GM12878 (cell line): ENCODE data around the gene IGSF8. TPM values are rescaled to one million over a fixed set of nuclear protein-coding genes. Genes with fewer than 3 reads are reported as not detected.

Experiments
- ATAC-seq: fragments of 200-7000 bp; cut with Tn5 transposase; 3 replicates; pipeline ENCODE4 v1.9.1; 2020; ENCODE audit warnings: mild to moderate bottlenecking, moderate library complexity
- BruUV-seq: library from RNA; stranded (reverse); fragments of 400-500 nt; replicated peaks from 2 replicates; lab custom pipeline; 2021; lab: Mats Ljungman, UMichigan
- CTCF ChIA-PET: fragments of 300-600 bp; sonication (Branson Sonifier 250); formaldehyde crosslinking; extraction: SDS; loops from one replicate; lab custom pipeline; 2021; ENCODE audit warnings: inconsistent platforms; lab: Yijun Ruan, JAX
- POLR2A ChIA-PET: fragments of 350-600 bp; formaldehyde crosslinking; extraction: SDS; loops from one replicate; lab custom pipeline; 2021; ENCODE audit warnings: inconsistent platforms; lab: Charles Lee
- RAD21 ChIA-PET: fragments of 300-600 bp; sonication (Branson Sonifier 250); formaldehyde crosslinking; loops from one replicate; lab custom pipeline; 2023; ENCODE audit warnings: antibody characterized with exemption; ENCODE audit not compliant: unreplicated experiment; lab: Charles Lee
- SMC1A ChIA-PET: fragments of 300-600 bp; sonication (Branson Sonifier 250); formaldehyde crosslinking; loops from one replicate; lab custom pipeline; 2023; ENCODE audit not compliant: unreplicated experiment, uncharacterized antibody; lab: Charles Lee
- DNase-seq: peaks from one replicate; pipeline ENCODE4 v3.0.0-alpha.2; 2011; ENCODE audit warnings: low read depth, low spot score
- FAIRE-seq: peaks from 3 replicates; lab custom pipeline; 2011; peaks lifted over from hg19 to GRCh38; lab: Jason Lieb, UNC
- H2AFZ ChIP-seq: 2 replicates; pipeline ENCODE4 v1.6.0; 2011; ENCODE audit warnings: low read depth, low read length, control low read depth; ENCODE audit not compliant: control insufficient read depth
- H3K27ac ChIP-seq: 2 replicates; pipeline ENCODE4 v1.5.1; 2011; ENCODE audit warnings: control low read depth; ENCODE audit not compliant: control insufficient read depth, insufficient read depth
- H3K27me3 ChIP-seq, 2 experiments: replicated peaks in 1 of 2; 2 replicates each; pipeline versions ENCODE4 v1.6.0 to v1.6.1; 2011; ENCODE audit warnings: low read length in 1 of 2; ENCODE audit not compliant: control insufficient read depth in 2 of 2, insufficient read depth in 2 of 2
- H3K36me3 ChIP-seq, 2 experiments: 2 replicates each; pipeline ENCODE4 v1.5.1; 2011; ENCODE audit warnings: low read length in 1 of 2; ENCODE audit not compliant: control insufficient read depth in 2 of 2, insufficient read depth in 2 of 2
- H3K4me1 ChIP-seq: 2 replicates; pipeline ENCODE4 v1.6.1; 2011; ENCODE audit warnings: mild to moderate bottlenecking, low read length, moderate library complexity, mixed read lengths; ENCODE audit not compliant: control insufficient read depth, insufficient read depth
- H3K4me2 ChIP-seq: 2 replicates; pipeline ENCODE4 v1.6.0; 2011; ENCODE audit warnings: control low read depth; ENCODE audit not compliant: control insufficient read depth, insufficient read depth
- H3K4me3 ChIP-seq: fragments of 200-600 bp; sonication (generic); 2 replicates; pipeline ENCODE4 v1.5.1; 2016
- H3K79me2 ChIP-seq: 2 replicates; pipeline ENCODE4 v1.6.0; 2011; ENCODE audit warnings: low read length; ENCODE audit not compliant: control insufficient read depth, insufficient read depth
- H3K9ac ChIP-seq: 2 replicates; pipeline ENCODE4 v1.8.0; 2011; ENCODE audit warnings: low read length, control low read depth, mixed read lengths; ENCODE audit not compliant: control insufficient read depth, insufficient read depth
- H3K9me3 ChIP-seq: replicated peaks from 3 replicates; pipeline ENCODE4 v1.5.1; 2011; ENCODE audit warnings: mild to moderate bottlenecking, low read length; ENCODE audit not compliant: control insufficient read depth, insufficient read depth
- H4K20me1 ChIP-seq: 2 replicates; pipeline ENCODE4 v1.6.0; 2011; ENCODE audit not compliant: control insufficient read depth, insufficient read depth
- ATF2 ChIP-seq: IDR thresholded peaks from 2 replicates; pipeline ENCODE4 v1.6.1; 2012; ENCODE audit warnings: low read length, inconsistent platforms
- ATF7 ChIP-seq: fragments of 450-650 bp; IDR thresholded peaks from 2 replicates; pipeline ENCODE4 v1.6.1; 2016; ENCODE audit warnings: low read depth, mild to moderate bottlenecking
- CHD1 ChIP-seq: IDR thresholded peaks from 2 replicates; pipeline ENCODE4 v1.6.1; 2012; ENCODE audit warnings: low read depth, low read length, improper control_type of control experiment
- KLF5 ChIP-seq: fragments of 450-650 bp; IDR thresholded peaks from 2 replicates; pipeline ENCODE4 v1.6.1; 2014; ENCODE audit warnings: mild to moderate bottlenecking; ENCODE audit not compliant: partially characterized antibody
- NBN ChIP-seq: fragments of 450-650 bp; IDR thresholded peaks from 2 replicates; pipeline ENCODE4 v1.6.1; 2016
- NFYA ChIP-seq: IDR thresholded peaks from 2 replicates; pipeline ENCODE4 v1.6.1; 2011; ENCODE audit warnings: low read depth, mild to moderate bottlenecking, low read length, improper control_type of control experiment, borderline replicate concordance
- POLR2AphosphoS2 ChIP-seq: IDR thresholded peaks from 2 replicates; pipeline ENCODE4 v1.6.1; 2011; ENCODE audit warnings: low read depth, mild to moderate bottlenecking, low read length, improper control_type of control experiment, moderate library complexity
- RAD21 ChIP-seq: IDR thresholded peaks from 2 replicates; pipeline ENCODE4 v1.6.1; 2011; ENCODE audit warnings: mild to moderate bottlenecking, low read depth, low read length, moderate library complexity; ENCODE audit not compliant: insufficient read depth
- RUNX3 ChIP-seq: IDR thresholded peaks from 2 replicates; pipeline ENCODE4 v1.6.1; 2012; ENCODE audit warnings: low read length, inconsistent platforms
- ZNF24 ChIP-seq: fragments of 450-650 bp; IDR thresholded peaks from 2 replicates; pipeline ENCODE4 v1.6.1; 2017; ENCODE audit warnings: antibody characterized with exemption, mild to moderate bottlenecking
- WGBS: methylation state at CpG from one replicate; pipeline ENCODE4 v1.1.6; 2016; ENCODE audit warnings: low lambda C conversion rate; ENCODE audit not compliant: insufficient replicate concordance, insufficient coverage; ENCODE audit errors: missing lambda C conversion rate; 5-methylcytosine and 5-hydroxymethylcytosine counted together
- in situ Hi-C: fragments of 300-500 bp; cut with MboI; formaldehyde crosslinking; loops from 9 replicates; pipeline ENCODE4 v1.14.3; 2018; ENCODE audit warnings: mixed read lengths
- intact Hi-C: fragments of 100-400 bp; cut with micrococcal nuclease; formaldehyde crosslinking; loops from one replicate; pipeline ENCODE4 v1.14.2; 2022; ENCODE audit not compliant: unreplicated experiment
- polyA plus RNA-seq, 11 experiments: library from polyadenylated mRNA; depleted of rRNA in 4 of 11; unstranded in 6 of 11; stranded (reverse) in 5 of 11; fragments of >200 nt; fragmentation: Nextera tagmentation in 4 of 11; fragmentation: Illumina TruSeq in 1 of 11; extraction: Ambion mirVana in 4 of 11; extraction: Trizol in 1 of 11; gene quantifications; 1 replicate in 1 of 11; 2 replicates in 10 of 11; pipeline versions ENCODE4 v1.2.1 to v1.2.3, GENCODE V29; 2011 to 2016; ENCODE audit warnings: inconsistent platforms in 2 of 11, missing spikeins in 2 of 11, low read depth in 1 of 11
- total RNA-seq, 4 experiments: library from RNA; depleted of rRNA in 3 of 4; stranded (reverse); fragments of >200 nt in 3 of 4; fragmentation: Illumina TruSeq in 1 of 4; extraction: Trizol in 1 of 4; gene quantifications; 2 replicates each; pipeline versions ENCODE4 v1.2.1 to v1.2.3, GENCODE V29; 2013 to 2021
- TF ChIP-seq, protein P1 (sequence below), 3 experiments: IDR thresholded peaks in 2 of 3; conservative IDR thresholded peaks in 1 of 3; 2 replicates each; pipeline ENCODE4 v1.5.1; 2011; ENCODE audit warnings: low read depth in 3 of 3, low read length in 3 of 3, mild to moderate bottlenecking in 3 of 3, control low read depth in 2 of 3, moderate library complexity in 2 of 3, inconsistent platforms in 1 of 3, mixed read lengths in 1 of 3; ENCODE audit not compliant: control insufficient read depth in 2 of 3, insufficient read depth in 1 of 3; ENCODE audit errors: extremely low read depth in 1 of 3

Gene IGSF8
- total and polyA plus RNA-seq, 10 of the 15 experiments (the other 5 are each of a cell fraction or from before 2014, with no cell fraction given): 0.64 to 24.7 (median 13.9) TPM

GRCh38 chr1:160061369-160062229, 36.8 kb downstream of the IGSF8 start:
- Histone ChIP-seq H3K36me3 (no peaks in the 10 kb centered on the region), H3K27ac (no peak overlapping the region), H3K27me3 (peaks cover 1 to 13% of the 10 kb centered on the region in 2 experiments), H3K9me3 (no peaks in the 10 kb centered on the region), H3K4me1 (no peaks in the 10 kb centered on the region), H2AFZ (no peak overlapping the region), H3K79me2 (no peaks in the 10 kb centered on the region), H3K4me3 (no peak overlapping the region), H3K4me2 (no peak overlapping the region), H4K20me1 (no peaks in the 10 kb centered on the region), H3K9ac (no peak overlapping the region)
- CTCF ChIA-PET: interaction anchor here (3.1 to 49.8 kb wide), 3 partner anchors 15 to 23 kb away, joined by 21 to 1035 read pairs (median 35); partner anchors contain the start of genes IGSF8, KCNJ10 and KCNJ9
- DNase-seq (no peak), ATAC-seq (peak; percentile 60), FAIRE-seq (no peak)
- intact Hi-C loops (no loop called here), in situ Hi-C loops (no loop called here)
- SMC1A ChIA-PET: interaction anchor here (2.0 kb wide), 1 partner anchor 14 kb away, joined by 7 read pairs; no protein-coding TSS in a partner anchor
- POLR2A ChIA-PET: no interaction called here
- RAD21 ChIA-PET: interaction anchor here (0.9 to 1.5 kb wide), 2 partner anchors 15 to 19 kb away, joined by 3 to 4 read pairs; partner anchors contain the start of gene KCNJ9
- TF ChIP-seq RAD21 (0 out of 2 replicates have a peak, but pooled peaks have one; percentile 13), ATF7 (no peak)
- WGBS: 12% methylated on average over 12 of the region's 15 CpGs
- no TSS peak for BruUV-seq

- Histone ChIP-seq H3K79me2 (no peaks in the 10 kb centered on the region), H3K9me3 (no peaks in the 10 kb centered on the region), H3K4me3 (no peak overlapping the region), H3K27ac (no peak overlapping the region), H3K4me1 (no peaks in the 10 kb centered on the region), H2AFZ (no peak overlapping the region), H3K27me3 (peaks cover 2 to 9% of the 10 kb centered on the region in 2 experiments), H4K20me1 (no peaks in the 10 kb centered on the region), H3K9ac (no peak overlapping the region), H3K4me2 (no peak overlapping the region), H3K36me3 (no peaks in the 10 kb centered on the region)
- ChIA-PET SMC1A (interaction anchor here (0.9 to 2.5 kb wide), 2 partner anchors 20 to 23 kb away, joined by 3 to 19 read pairs; partner anchors contain the start of gene KCNJ9), CTCF (interaction anchor here (0.7 to 49.8 kb wide), 7 partner anchors 8 to 318 kb away, joined by 3 to 1035 read pairs (median 4); partner anchors contain the start of genes IGSF8, KCNJ10 and KCNJ9), POLR2A (no interaction called here), RAD21 (interaction anchor here (1.1 to 2.6 kb wide), 4 partner anchors 12 to 23 kb away, joined by 3 to 16 read pairs (median 4); partner anchors contain the start of gene KCNJ9)
- no peak for ATAC-seq
- no peak for TF ChIP-seq NFYA
- TF ChIP-seq ZNF24: no peak
- no peak for TF ChIP-seq POLR2AphosphoS2
- TF ChIP-seq RAD21: 0 out of 2 replicates have a peak, but pooled peaks have one; percentile 3
- TF ChIP-seq, protein P1, sequence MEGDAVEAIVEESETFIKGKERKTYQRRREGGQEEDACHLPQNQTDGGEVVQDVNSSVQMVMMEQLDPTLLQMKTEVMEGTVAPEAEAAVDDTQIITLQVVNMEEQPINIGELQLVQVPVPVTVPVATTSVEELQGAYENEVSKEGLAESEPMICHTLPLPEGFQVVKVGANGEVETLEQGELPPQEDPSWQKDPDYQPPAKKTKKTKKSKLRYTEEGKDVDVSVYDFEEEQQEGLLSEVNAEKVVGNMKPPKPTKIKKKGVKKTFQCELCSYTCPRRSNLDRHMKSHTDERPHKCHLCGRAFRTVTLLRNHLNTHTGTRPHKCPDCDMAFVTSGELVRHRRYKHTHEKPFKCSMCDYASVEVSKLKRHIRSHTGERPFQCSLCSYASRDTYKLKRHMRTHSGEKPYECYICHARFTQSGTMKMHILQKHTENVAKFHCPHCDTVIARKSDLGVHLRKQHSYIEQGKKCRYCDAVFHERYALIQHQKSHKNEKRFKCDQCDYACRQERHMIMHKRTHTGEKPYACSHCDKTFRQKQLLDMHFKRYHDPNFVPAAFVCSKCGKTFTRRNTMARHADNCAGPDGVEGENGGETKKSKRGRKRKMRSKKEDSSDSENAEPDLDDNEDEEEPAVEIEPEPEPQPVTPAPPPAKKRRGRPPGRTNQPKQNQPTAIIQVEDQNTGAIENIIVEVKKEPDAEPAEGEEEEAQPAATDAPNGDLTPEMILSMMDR (IDR thresholded peaks at IDR 0.05 in 2 of 3, conservative IDR thresholded peaks at IDR 0.05 in 1 of 3; ENCODE audit: control insufficient read depth in 2 of 3, extremely low read depth in 1 of 3, insufficient read depth in 1 of 3, low read depth in 3 of 3, low read length in 3 of 3): peak; percentile 8 to 27 (median 21); a peak in 2 of 6 replicates
- no peak for TF ChIP-seq ATF2
- no peak for TF ChIP-seq CHD1
- no peak for TF ChIP-seq RUNX3
- TF ChIP-seq KLF5: no peak
- TF ChIP-seq NBN: no peak
- no TSS peak for BruUV-seq
- in situ Hi-C loops: no loop called here
- 0% methylated on average over 2 of the region's 2 CpGs for WGBS
- intact Hi-C loops: no loop called here
- DNase-seq: no peak
- no peak for FAIRE-seq
These were observed 40.3 kb downstream of the IGSF8 start for GRCh38 chr1:160058087-160058486.
